Activated CD4-positive, alpha-beta memory T cell treated with anti-CD3 and anti-CD28 coated beads, Interleukin-2, amount 10 ng/mL, durations not matched to agents 7 days and 5 days (primary cell): ENCODE results near the gene PRLH. TPM values are rescaled to one million over a fixed set of nuclear protein-coding genes. Genes with fewer than 3 reads are reported as not detected.
A peak's percentile ranks its signal among the peaks of the same experiment; 100 is the strongest.

Experiments used
- CTCF ChIA-PET: fragments of 350-600 bp; sonication (Branson Sonifier 250); formaldehyde crosslinking; loops from one replicate; lab custom pipeline; 2021; ENCODE audit warnings: antibody characterized with exemption, inconsistent platforms; lab: Charles Lee
- POLR2A ChIA-PET: fragments of 350-600 bp; sonication (Branson Sonifier 250); formaldehyde crosslinking; loops from one replicate; lab custom pipeline; 2021; ENCODE audit warnings: antibody characterized with exemption; lab: Charles Lee
- DNase-seq: peaks from one replicate; pipeline ENCODE4 v3.0.0-alpha.2; 2020
- H3K27ac Mint-ChIP-seq: one replicate; pipeline ENCODE4 v1.8.0; 2021; ENCODE audit warnings: mild to moderate bottlenecking, mixed read lengths
- H3K27me3 Mint-ChIP-seq: one replicate; pipeline ENCODE4 v1.8.0; 2021; ENCODE audit warnings: mixed read lengths
- H3K36me3 Mint-ChIP-seq: one replicate; pipeline ENCODE4 v1.8.0; 2021; ENCODE audit warnings: low read depth, mixed read lengths
- H3K4me1 Mint-ChIP-seq: one replicate; pipeline ENCODE4 v1.8.0; 2021; ENCODE audit warnings: mixed read lengths
- H3K4me3 Mint-ChIP-seq: one replicate; pipeline ENCODE4 v1.8.0; 2021; ENCODE audit warnings: mild to moderate bottlenecking, mixed read lengths
- H3K9me3 Mint-ChIP-seq: one replicate; pipeline ENCODE4 v1.8.0; 2021; ENCODE audit warnings: mixed read lengths
- total RNA-seq, 2 experiments: library from RNA; stranded (reverse); gene quantifications; one replicate each; pipeline ENCODE4 v1.2.3, GENCODE V29; 2021

Gene PRLH
- total RNA-seq, 2 experiments from 2014 or later: not detected

- DNase-seq: no peak
- H3K36me3 Mint-ChIP-seq: peaks cover 7% of the 10 kb centered on the region
- peaks cover 13% of the 10 kb centered on the region for H3K9me3 Mint-ChIP-seq
- peak overlapping the region; percentile 3 for H3K27ac Mint-ChIP-seq
- peaks cover 47% of the 10 kb centered on the region for H3K27me3 Mint-ChIP-seq
- no peak overlapping the region for H3K4me3 Mint-ChIP-seq
- ChIA-PET POLR2A (no interaction called here), CTCF (interaction anchor here (0.8 to 1.7 kb wide), 2 partner anchors 14 to 45 kb away, joined by 4 to 6 read pairs; no protein-coding TSS in a partner anchor)
- peaks cover 12% of the 10 kb centered on the region for H3K4me1 Mint-ChIP-seq
Measured at GRCh38 chr2:237557633-237558015, 8.8 kb upstream of the PRLH start.

GRCh38 chr2:237558961-237559641, 7.3 kb upstream of the PRLH start:
- Mint-ChIP-seq H3K9me3 (peaks cover 12% of the 10 kb centered on the region), H3K27ac (no peak overlapping the region), H3K27me3 (peaks cover 43% of the 10 kb centered on the region), H3K36me3 (peaks cover 7% of the 10 kb centered on the region), H3K4me1 (peaks cover 12% of the 10 kb centered on the region), H3K4me3 (no peak overlapping the region)
- DNase-seq: no peak
- POLR2A ChIA-PET: no interaction called here
- CTCF ChIA-PET: interaction anchor here (1.0 kb wide), 1 partner anchor 186 kb away, joined by 3 read pairs; no protein-coding TSS in a partner anchor

- H3K4me1 Mint-ChIP-seq: peaks cover 12% of the 10 kb centered on the region
- no peak for DNase-seq
- no peak overlapping the region for H3K27ac Mint-ChIP-seq
- H3K27me3 Mint-ChIP-seq: peaks cover 33% of the 10 kb centered on the region
- H3K4me3 Mint-ChIP-seq: no peak overlapping the region
- CTCF ChIA-PET: interaction anchor here (2.1 kb wide), 1 partner anchor 11 kb away, joined by 13 read pairs; no protein-coding TSS in a partner anchor
- POLR2A ChIA-PET: no interaction called here
- peaks cover 2% of the 10 kb centered on the region for H3K9me3 Mint-ChIP-seq
- peaks cover 4% of the 10 kb centered on the region for H3K36me3 Mint-ChIP-seq
Measured at GRCh38 chr2:237561221-237561620, 5.2 kb upstream of the PRLH start.

GRCh38 chr2:237563816-237564215, 2.6 kb upstream of the PRLH start:
- CTCF ChIA-PET: no interaction called here
- H3K4me1 Mint-ChIP-seq: no peaks in the 10 kb centered on the region
- no peak overlapping the region for H3K27ac Mint-ChIP-seq
- DNase-seq: no peak
- POLR2A ChIA-PET: no interaction called here
- H3K9me3 Mint-ChIP-seq: no peaks in the 10 kb centered on the region
- H3K36me3 Mint-ChIP-seq: no peaks in the 10 kb centered on the region
- H3K4me3 Mint-ChIP-seq: no peak overlapping the region
- H3K27me3 Mint-ChIP-seq: peaks cover 19% of the 10 kb centered on the region

- peaks cover 15% of the 10 kb centered on the region for H3K27me3 Mint-ChIP-seq
- POLR2A ChIA-PET: no interaction called here
- no peaks in the 10 kb centered on the region for H3K9me3 Mint-ChIP-seq
- H3K27ac Mint-ChIP-seq: no peak overlapping the region
- no peak overlapping the region for H3K4me3 Mint-ChIP-seq
- no peak for DNase-seq
- CTCF ChIA-PET: no interaction called here
- no peaks in the 10 kb centered on the region for H3K4me1 Mint-ChIP-seq
- no peaks in the 10 kb centered on the region for H3K36me3 Mint-ChIP-seq
Measured at GRCh38 chr2:237564526-237565131, 1.7 kb upstream of the PRLH start.

- ChIA-PET CTCF (no interaction called here), POLR2A (no interaction called here)
- peaks cover 13% of the 10 kb centered on the region for H3K27me3 Mint-ChIP-seq
- H3K27ac Mint-ChIP-seq: no peak overlapping the region
- H3K36me3 Mint-ChIP-seq: no peaks in the 10 kb centered on the region
- H3K4me3 Mint-ChIP-seq: no peak overlapping the region
- no peaks in the 10 kb centered on the region for H3K4me1 Mint-ChIP-seq
- H3K9me3 Mint-ChIP-seq: no peaks in the 10 kb centered on the region
- DNase-seq: no peak
Measured at GRCh38 chr2:237565974-237566373, 400 bp upstream of the PRLH start.

- peaks cover 8% of the 10 kb centered on the region for H3K27me3 Mint-ChIP-seq
- DNase-seq: no peak
- H3K4me1 Mint-ChIP-seq: no peaks in the 10 kb centered on the region
- H3K4me3 Mint-ChIP-seq: no peak overlapping the region
- ChIA-PET CTCF (interaction anchor here (1.0 kb wide), 1 partner anchor 55 kb away, joined by 4 read pairs; no protein-coding TSS in a partner anchor), POLR2A (no interaction called here)
- H3K36me3 Mint-ChIP-seq: no peaks in the 10 kb centered on the region
- H3K9me3 Mint-ChIP-seq: no peaks in the 10 kb centered on the region
- no peak overlapping the region for H3K27ac Mint-ChIP-seq
Measured at GRCh38 chr2:237567276-237568029, 1.1 kb downstream of the PRLH start.

GRCh38 chr2:237568121-237568660, 1.8 kb downstream of the PRLH start:
- no peak for DNase-seq
- POLR2A ChIA-PET: no interaction called here
- H3K36me3 Mint-ChIP-seq: no peaks in the 10 kb centered on the region
- H3K27me3 Mint-ChIP-seq: peaks cover 6% of the 10 kb centered on the region
- H3K4me3 Mint-ChIP-seq: no peak overlapping the region
- CTCF ChIA-PET: no interaction called here
- H3K9me3 Mint-ChIP-seq: no peaks in the 10 kb centered on the region
- no peaks in the 10 kb centered on the region for H3K4me1 Mint-ChIP-seq
- H3K27ac Mint-ChIP-seq: no peak overlapping the region

GRCh38 chr2:237569041-237569440, 2.7 kb downstream of the PRLH start:
- Mint-ChIP-seq H3K9me3 (no peaks in the 10 kb centered on the region), H3K4me1 (no peaks in the 10 kb centered on the region), H3K27ac (no peak overlapping the region), H3K4me3 (no peak overlapping the region), H3K27me3 (peaks cover 6% of the 10 kb centered on the region), H3K36me3 (no peaks in the 10 kb centered on the region)
- POLR2A ChIA-PET: no interaction called here
- CTCF ChIA-PET: no interaction called here
- no peak for DNase-seq

- Mint-ChIP-seq H3K9me3 (no peaks in the 10 kb centered on the region), H3K4me3 (no peak overlapping the region), H3K27me3 (peaks cover 6% of the 10 kb centered on the region), H3K4me1 (no peaks in the 10 kb centered on the region), H3K36me3 (no peaks in the 10 kb centered on the region), H3K27ac (no peak overlapping the region)
- DNase-seq: no peak
- ChIA-PET CTCF (interaction anchor here (1.4 to 6.3 kb wide), 2 partner anchors 59 to 100 kb away, joined by 3 to 186 read pairs; no protein-coding TSS in a partner anchor), POLR2A (no interaction called here)
Measured at GRCh38 chr2:237569896-237570295, 3.5 kb downstream of the PRLH start.

- no peak overlapping the region for H3K27ac Mint-ChIP-seq
- ChIA-PET CTCF (interaction anchor here (1.0 to 6.3 kb wide), 10 partner anchors 9 to 174 kb away, joined by 3 to 186 read pairs (median 6); no protein-coding TSS in a partner anchor), POLR2A (no interaction called here)
- no peak overlapping the region for H3K4me3 Mint-ChIP-seq
- H3K4me1 Mint-ChIP-seq: no peaks in the 10 kb centered on the region
- H3K9me3 Mint-ChIP-seq: no peaks in the 10 kb centered on the region
- peaks cover 6% of the 10 kb centered on the region for H3K27me3 Mint-ChIP-seq
- H3K36me3 Mint-ChIP-seq: no peaks in the 10 kb centered on the region
- DNase-seq: no peak
Measured at GRCh38 chr2:237570776-237571335, 4.5 kb downstream of the PRLH start.

GRCh38 chr2:237571551-237571950, 5.2 kb downstream of the PRLH start:
- H3K9me3 Mint-ChIP-seq: no peaks in the 10 kb centered on the region
- H3K27ac Mint-ChIP-seq: no peak overlapping the region
- no peaks in the 10 kb centered on the region for H3K36me3 Mint-ChIP-seq
- no peak for DNase-seq
- POLR2A ChIA-PET: interaction anchor here (1.1 to 1.6 kb wide), 2 partner anchors 56 to 59 kb away, joined by 3 to 9 read pairs; no protein-coding TSS in a partner anchor
- H3K4me1 Mint-ChIP-seq: no peaks in the 10 kb centered on the region
- peaks cover 6% of the 10 kb centered on the region for H3K27me3 Mint-ChIP-seq
- no peak overlapping the region for H3K4me3 Mint-ChIP-seq
- CTCF ChIA-PET: interaction anchor here (0.6 to 6.3 kb wide), 32 partner anchors 9 to 449 kb away, joined by 3 to 186 read pairs (median 5); no protein-coding TSS in a partner anchor
